Activated naive CD4-positive, alpha-beta T cell treated with anti-CD3 and anti-CD28 coated beads, Interleukin-2, amount 50 U/mL, for 16 hours (primary cell): ENCODE data around the gene FTO.

ENCODE experiments used
- DNase-seq: peaks from one replicate; pipeline ENCODE4 v3.0.0-alpha.2; 2020

FTO gene

DNA sequence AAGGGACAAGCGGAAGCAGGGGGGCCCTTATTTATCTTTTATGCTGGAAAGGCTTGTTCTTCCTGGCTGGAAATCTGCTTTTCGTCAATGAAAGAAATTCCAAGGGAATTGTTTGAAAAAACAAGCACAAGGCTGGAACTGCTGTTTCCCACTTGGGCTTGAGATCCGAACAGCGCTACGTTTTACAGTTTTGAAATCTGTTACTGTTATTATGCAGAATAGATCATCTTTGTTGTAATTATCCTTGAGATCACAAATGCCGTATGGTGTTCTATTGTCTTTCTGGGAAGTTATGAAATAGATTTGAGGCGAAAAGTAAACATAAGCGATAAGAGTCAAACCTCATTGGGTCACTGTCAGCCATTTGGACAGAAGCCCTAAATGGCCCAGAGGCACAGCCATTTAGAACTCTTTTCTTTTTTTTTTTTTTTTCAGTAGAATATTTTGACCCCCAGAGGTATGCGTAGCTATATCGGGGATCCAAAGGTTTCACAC, 359.4 kb downstream of the FTO start:
- no peak for DNase-seq

GRCh38 chr16:54066451-54067105, 362.6 kb downstream of the FTO start:
- DNase-seq: no peak

GRCh38 chr16:54067322-54068065, 363.5 kb downstream of the FTO start:
- no peak for DNase-seq

GRCh38 chr16:54068212-54068611, 364.3 kb downstream of the FTO start:
- no peak for DNase-seq

GRCh38 chr16:54069601-54070239, 365.8 kb downstream of the FTO start:
- DNase-seq: no peak

GRCh38 chr16:54070789-54071343, 366.9 kb downstream of the FTO start:
- no peak for DNase-seq

DNA sequence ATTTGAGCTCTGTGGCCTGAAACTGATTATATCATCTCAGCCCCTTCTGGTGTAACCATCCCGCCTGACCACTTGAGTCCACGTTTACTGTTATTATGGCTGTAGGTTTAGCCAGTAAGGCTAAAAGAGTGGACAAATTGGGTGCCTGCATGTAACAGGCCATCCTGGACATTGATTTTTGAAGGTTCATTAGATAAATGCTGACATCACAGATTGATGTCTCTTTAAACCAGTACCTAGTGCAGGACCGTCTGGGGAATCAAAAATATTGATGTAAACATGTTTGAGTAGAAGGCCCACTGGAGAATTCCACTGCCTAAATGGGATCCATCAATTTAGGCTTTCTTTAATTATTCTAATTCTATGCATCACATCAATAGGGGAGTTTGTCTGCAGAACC, 367.6 kb downstream of the FTO start:
- no peak for DNase-seq

- DNase-seq: no peak
Observed at GRCh38 chr16:54072237-54072636, 368.3 kb downstream of the FTO start.

DNA sequence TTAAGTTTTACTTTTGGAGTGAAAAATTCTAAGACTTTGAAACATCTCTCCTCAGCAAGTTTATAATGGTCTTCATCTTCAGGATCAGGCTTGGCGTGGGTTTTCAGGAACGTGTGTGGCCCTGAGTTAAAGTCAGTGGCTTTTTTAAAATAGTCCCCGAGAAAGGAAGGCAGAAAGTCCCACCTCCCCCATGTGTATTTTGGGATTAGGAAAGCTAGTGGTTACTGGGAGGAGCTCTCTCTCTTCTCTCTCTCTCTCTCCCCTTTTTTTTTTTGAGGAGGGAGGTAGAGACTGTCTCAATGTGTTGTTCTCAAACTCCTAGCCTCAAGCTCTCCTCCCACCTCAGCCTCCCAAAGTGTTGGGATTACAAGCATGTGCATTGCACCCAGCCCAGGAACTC, 369.4 kb downstream of the FTO start:
- DNase-seq: no peak

DNA sequence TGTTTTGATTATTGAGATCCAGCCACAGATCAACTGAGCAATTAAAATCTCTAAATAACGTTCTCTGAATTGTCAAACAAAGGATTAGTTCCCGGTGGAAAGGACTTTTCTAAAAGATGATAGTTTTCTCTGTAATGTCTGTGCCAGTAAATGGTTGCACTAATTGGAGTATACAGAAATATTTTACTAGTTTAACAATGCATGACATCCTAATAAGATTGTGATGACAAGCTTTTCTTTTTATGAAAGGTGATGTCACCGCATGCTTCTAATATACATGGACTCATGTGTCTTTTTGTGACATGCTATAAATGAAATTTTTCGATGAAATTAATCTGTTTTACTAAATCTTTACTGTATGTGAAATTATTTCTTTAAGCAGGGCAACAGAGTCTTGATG, 371.5 kb downstream of the FTO start:
- DNase-seq: no peak

DNA sequence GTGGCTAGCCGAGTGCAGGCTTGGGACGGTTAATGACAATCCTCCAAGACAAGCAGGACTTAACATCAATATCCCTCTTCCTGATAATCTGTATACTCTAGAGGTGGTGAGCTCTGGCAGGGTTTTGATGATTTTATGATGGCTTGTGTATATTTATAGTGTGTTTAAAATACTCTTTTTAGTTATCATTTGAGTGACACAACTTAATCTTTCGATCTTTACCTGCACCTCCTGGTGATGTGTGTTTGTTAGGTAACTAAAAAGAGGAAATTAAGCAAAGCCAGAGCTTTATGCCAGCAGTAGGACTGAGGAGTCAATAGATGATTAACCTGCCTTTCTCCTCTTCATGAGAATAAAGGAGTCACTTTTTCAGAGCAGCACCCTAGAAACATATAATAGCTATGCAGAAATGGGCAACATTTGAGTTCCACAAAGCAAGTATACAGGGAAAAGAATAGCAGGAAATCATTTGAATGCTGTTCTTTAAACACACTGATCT, 372.1 kb downstream of the FTO start:
- DNase-seq: no peak

DNA sequence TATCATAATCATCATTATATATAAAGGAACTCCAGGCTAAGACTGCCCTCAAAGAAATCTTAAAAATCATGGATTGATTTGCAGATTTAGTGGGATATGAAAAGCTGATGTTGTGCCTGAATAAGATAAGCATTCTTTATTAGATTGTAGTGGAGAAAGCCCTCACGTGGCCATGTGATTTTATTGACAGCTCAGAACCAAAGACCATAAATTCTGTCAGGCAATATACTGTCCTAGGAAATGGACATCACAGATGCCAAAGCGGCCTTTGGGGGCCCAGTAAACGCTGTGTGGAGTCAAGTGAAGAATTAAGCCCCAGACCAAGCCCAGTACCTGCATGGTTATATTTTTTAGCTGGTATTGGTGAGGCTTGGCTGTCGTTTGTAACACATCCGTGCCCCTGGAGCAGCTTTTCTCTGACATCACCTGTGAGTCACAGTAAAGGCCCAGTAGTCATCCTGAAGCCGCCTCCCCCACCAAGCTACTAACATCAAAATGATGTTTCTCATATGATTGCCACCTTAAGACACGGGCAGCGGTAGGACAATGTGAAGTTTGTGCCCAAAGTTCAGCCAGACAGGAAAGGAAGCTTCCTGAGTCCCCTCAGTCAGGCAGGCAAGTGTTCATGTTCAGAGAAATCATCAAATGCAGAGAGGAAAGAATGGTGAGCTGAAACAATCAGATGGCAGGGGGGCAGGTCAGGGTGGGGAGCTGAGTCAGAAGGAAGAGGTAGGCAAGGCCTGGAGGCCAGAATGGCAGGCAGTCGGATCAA, 373.3 kb downstream of the FTO start:
- DNase-seq: no peak

GRCh38 chr16:54080524-54081008, 376.6 kb downstream of the FTO start:
- DNase-seq: no peak

DNA sequence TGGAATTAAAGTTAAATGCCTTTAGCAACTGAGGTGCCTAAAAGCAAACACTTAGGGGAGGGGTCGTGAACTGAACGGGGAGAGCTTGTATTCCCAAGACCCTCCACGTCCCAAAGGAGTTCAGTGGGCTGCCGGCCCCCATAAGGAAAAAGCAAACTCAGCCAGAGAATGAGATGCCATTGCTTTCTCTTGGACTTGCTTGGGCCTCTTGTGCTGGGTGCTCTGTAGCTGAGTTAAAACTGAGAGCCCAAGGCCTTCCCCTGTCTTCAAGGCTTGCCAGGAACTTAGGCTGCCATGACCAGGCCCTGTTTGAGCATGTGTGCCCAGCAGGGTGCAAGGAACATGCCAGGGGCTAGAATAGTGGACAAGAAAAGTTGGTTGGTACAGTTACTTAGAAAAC, 382.8 kb downstream of the FTO start:
- no peak for DNase-seq

DNA sequence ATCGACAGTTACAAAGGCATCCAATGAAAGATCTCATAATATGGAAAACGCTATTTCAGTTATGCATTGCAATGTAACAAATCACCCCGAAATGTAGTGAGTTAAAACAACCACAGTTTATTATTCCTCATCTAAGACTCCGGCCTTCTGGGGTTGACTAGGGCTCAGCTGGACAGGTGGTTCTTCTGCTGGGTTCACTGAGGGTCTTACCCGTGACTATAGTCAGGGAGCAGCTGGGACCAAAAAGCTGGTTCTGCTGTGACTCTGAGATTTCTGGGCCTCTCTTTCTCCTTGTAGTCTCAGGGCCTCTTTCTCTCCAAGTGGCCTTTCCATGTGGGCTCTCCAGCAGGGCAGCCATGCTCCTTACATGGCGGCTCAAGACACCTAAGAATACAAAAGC, 386.6 kb downstream of the FTO start:
- no peak for DNase-seq

DNA sequence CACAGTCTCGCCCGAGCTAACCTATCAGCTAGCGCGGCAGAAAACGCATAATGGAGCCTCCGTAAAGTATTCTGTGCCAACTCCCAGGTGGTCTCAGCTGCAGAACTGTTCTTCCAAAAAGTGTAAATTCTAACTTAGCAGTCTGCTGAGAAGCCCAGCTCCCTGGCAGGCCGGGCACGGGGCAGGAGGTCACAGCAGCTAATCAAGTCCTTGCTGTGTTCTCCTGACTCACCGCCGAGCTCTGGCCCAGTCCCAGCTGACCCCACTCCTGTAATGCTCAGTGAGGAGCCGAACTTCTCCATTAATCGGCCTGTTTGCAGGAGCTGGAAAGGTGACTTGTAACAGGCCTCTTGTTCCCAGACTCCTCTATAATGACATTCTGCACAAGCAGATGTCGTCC, 389.3 kb downstream of the FTO start:
- DNase-seq: no peak

DNA sequence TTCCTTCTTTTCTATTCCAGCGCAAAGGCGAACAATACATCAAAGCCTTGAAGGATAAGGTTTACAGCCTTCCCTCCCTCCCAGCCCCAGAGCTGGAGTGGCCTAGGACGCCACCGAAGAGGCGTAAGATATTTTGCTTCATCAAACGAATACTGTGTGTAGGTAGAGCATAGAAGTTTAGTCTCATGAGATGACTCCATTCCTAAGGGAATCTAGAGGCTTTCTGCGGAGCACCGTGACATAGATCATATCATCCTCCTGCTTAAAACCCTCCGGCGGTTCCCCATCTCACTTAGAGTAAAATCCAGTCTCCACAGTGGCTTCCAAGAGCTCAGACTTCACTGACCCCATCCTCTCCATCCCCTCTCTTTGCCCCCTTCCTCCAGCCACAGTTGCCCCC, 390.7 kb downstream of the FTO start:
- DNase-seq: no peak

- no peak for DNase-seq
Observed at GRCh38 chr16:54096607-54097006, 392.7 kb downstream of the FTO start.

DNA sequence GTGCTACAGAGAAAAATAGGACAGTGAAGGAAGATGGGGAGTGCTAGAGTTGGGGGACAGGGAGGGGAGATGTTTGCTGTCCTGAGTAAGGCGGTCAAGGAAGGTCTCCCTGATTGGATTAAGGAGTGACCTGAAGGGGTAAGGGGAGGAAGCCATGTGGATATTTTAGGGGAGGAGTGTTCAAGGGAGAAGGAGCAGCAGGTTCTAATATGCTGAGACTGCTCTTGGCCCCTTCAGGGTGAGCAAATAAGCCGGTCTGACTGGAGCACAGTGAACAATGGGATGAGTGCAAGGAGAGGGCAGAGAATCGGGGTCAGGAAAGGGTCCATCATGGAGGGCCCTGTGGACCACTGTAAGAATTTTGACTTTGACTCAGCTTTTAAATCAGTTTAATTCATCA, 393.8 kb downstream of the FTO start:
- DNase-seq: no peak

DNA sequence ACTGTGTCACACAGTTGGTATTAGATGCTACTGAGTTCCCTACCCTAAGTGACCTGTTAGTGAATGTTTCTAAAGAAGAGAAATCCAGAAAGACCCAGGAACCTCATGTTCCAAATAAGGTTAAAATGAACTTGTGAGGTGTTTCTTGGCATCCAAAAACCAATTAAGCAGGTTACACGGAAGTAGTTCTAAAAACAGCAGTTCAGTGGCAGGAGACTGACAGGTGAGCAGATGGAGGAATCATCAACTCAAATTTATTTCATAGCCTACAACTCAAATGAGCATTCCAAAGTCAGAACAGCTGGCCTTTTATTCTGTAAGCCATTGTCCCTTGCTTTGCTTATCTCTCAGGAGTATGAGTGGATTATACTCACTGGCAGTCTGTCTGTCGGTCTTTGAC, 394.3 kb downstream of the FTO start:
- DNase-seq: no peak

DNA sequence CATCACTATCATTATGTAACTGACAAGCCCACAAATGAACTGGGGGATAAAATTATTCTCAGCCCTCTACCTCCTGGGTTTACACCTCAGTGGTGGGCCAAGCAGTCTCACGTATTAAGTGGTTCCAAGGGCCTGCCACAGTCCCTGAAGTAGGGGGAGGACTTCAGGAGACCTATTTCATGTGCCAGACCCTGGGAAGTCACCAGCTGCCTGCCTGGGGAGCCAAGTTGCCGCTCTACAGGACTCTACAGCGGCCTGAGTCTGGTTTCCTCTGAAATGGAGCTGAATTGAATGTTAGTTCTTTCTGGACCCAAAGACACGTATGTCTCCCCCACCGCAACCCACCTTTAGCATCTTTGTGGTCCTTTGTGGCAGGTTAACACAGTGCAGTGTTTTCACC, 395.7 kb downstream of the FTO start:
- no peak for DNase-seq
